ENCODE measurements around the gene RAPGEF1. TPM values are rescaled to one million over a fixed set of nuclear protein-coding genes. Genes with fewer than 3 reads are reported as not detected.

RAPGEF1 gene
- polyA plus RNA-seq, 12 donors = 68.2 to 123 (median 82.8) TPM; not detected in 1

GRCh38 chr9:131587906-131588305 is 152.0 kb downstream of the RAPGEF1 start:
- no peak for DNase-seq

GRCh38 chr9:131587331-131587730 is 152.5 kb downstream of the RAPGEF1 start:
- DNase-seq = no peak

GRCh38 chr9:131585375-131585774 is 154.5 kb downstream of the RAPGEF1 start:
- DNase-seq = no peak

DNA sequence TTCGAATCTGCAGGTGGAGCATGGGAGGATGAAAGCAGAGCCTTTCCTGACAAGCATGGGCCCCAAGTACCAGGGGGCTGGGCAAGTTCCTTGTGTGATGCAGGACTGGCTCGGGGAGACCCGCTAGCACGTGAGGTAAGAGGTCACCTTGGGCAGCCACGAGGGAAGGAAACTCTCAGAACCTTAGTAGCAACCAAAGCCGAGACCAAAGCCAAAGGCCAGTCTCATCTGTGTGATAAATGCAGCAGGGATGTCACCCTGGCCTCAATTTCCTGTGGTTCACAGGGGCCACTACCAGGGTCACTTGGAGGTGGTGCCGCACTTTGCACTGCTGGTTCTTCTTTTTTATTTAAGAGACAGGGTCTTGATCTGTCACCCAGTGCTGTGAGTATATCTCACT is 155.0 kb downstream of the RAPGEF1 start:
- no peak for DNase-seq

- DNase-seq = no peak
Observed at GRCh38 chr9:131583836-131584555, 155.9 kb downstream of the RAPGEF1 start.

DNA sequence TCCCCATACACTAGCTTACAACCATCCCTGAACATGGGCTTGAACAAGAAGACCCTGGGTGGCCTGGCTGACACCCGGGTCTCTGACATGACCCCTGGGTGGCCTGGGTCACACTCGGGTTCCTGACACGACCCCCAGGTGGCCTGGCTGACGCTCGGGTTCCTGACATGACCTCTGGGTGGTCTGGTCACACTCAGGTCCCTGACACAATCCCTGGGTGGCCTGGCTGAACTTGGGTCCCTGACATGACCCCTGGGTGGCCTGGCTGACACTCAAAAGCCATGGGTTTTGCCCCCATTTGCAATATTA is 156.6 kb downstream of the RAPGEF1 start:
- DNase-seq = no peak

- no peak for DNase-seq
Observed at GRCh38 chr9:131582466-131583336, 157.2 kb downstream of the RAPGEF1 start.

- no peak for DNase-seq
Observed at GRCh38 chr9:131582056-131582455, 157.8 kb downstream of the RAPGEF1 start.

DNA sequence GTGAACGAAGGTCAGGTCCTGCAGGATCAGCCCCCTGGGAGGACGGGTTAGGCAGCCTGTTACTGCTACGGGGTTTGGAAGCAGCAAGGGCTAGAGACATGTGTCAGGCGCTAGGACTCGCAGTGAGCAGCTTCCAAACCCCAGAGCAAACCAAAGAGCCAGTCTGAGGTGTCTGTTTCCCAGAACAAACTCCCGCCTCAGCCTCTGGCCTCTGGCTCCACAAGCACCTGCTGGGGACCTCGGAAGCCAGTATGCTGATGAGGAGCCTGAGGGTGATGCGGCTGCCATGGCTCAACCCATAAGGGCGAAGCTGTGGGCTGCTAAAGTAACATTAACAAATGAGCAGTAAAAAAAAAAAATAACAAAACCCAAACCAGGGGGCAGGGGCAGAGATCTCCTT is 159.5 kb downstream of the RAPGEF1 start:
- DNase-seq = no peak

DNA sequence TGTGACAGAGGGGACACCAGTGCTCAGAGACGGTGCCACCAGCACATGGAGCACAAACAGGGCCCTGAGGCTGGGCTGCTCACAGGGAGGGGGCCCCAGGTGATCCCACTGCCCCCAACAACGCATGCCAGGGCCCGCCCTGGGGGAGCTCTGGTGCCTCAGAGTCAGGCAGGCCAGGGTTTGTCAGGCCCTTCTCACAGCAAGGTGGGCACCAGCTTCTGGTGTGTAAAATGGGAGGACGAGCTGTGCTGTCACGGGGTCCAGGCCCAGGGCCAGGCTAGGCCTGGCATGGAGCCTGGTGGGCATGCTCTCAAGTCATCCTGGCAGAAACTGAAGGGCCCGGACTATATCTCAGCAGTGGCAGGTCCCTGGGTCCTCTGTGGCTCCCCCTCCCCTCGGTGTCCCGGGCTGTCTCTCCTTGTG is 160.1 kb downstream of the RAPGEF1 start:
- DNase-seq = no peak

GRCh38 chr9:131578731-131579504 is 161.0 kb downstream of the RAPGEF1 start:
- DNase-seq = no peak

DNA sequence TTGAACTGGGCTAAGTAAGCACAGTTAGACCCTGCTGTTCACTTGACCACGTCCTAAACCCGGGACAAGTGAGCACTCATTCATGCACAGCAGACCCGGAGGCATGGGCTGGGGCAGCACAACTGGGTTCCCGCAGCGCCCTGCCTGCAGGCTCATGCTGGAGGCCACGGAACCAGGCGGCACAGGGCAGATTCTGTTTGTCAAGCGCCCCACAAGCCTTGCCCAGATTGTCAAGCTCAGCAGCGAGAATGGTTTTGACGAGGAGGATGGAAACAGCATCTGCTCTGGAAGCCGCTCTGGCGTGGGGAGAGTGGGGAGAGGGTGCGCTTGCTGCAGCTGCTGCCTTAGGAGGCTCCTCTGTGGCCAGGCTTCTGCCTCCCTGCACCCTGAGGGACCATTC is 161.9 kb downstream of the RAPGEF1 start:
- DNase-seq = no peak

GRCh38 chr9:131577005-131578000 is 162.6 kb downstream of the RAPGEF1 start:
- no peak for DNase-seq

GRCh38 chr9:131575946-131576853 is 163.7 kb downstream of the RAPGEF1 start:
- DNase-seq = no peak

- no peak for DNase-seq
Observed at GRCh38 chr9:131574730-131575640, 164.9 kb downstream of the RAPGEF1 start.

DNA sequence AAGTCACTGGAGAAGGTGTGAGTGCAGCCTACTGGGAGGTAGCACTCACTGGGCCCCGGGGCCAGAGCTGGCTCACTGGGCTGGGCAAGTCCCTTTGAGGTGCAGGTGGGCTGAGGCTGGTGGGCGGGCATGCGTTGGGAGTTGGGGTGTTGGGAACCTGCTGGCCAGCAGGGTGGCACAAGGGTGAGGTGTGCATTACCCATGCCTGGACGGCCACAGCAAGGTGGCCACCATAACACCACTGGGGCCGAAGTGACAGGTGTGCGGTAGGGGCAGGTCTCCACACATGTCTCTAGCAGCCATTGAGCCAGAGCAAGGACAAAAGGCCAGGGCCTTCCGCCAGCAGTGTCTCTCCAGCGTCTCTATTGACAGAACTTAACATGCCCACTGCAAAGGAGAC is 172.0 kb downstream of the RAPGEF1 start:
- DNase-seq = no peak

DNA sequence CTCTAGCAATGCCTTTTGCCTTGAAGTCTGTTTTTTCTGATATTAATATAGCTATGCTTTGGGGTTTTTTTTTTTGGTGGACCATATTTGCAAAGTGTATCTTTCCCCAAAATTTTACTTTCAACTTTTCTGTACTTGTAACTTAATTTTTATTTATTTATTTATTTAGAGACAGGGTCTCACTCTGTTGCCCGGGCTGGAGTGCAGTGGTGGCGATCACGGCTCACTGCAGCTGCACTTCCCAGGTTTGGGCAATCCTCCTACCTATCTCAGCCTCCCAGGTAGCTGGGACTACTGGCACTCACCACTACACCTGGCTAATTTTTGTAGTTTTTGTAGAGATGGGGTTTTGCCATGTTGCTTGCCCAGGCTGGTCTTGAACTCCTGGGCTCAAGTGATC is 173.7 kb downstream of the RAPGEF1 start:
- no peak for DNase-seq

GRCh38 chr9:131565369-131565768 is 174.5 kb downstream of the RAPGEF1 start:
- DNase-seq = no peak
